ENCODE data around the gene ADAMTS13. TPM values are rescaled to one million over a fixed set of nuclear protein-coding genes. Genes with fewer than 3 reads are reported as not detected.
A peak's percentile ranks its signal among the peaks of the same experiment; 100 is the strongest.

ADAMTS13 gene
- total and polyA plus RNA-seq, 9 of the 15 experiments (the other 6 are each of a cell fraction or from before 2014, with no cell fraction given) = 0.03 to 0.20 (median 0.04) TPM; not detected in 4

DNA sequence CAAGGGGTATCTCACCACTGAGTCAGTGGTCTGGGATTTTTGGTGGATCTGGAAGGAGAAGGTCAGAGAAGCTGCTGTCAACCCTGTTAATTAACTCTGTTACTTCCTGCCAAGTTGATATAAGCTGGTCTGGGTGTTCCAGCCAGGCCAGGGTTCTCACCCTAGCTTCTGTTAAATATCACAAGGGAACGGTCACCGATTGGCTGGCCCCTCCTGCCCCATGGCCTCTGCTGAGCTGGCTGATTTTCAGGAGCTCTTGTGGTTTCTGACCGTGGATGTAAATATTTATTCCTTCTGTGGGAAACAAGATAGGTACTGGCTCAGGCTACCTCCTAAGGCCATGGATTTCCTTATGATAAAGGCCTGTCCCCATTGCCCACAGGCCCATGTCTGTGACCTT, 1.0 kb downstream of the ADAMTS13 start:
- WGBS (ENCODE audit: insufficient coverage, low coverage, missing lambda C conversion rate) = 5% methylated on average over 3 of the region's 3 CpGs
- no peak overlapping the region for H3K4me2 ChIP-seq (ENCODE audit: insufficient read depth, low read length)
- DNase-seq (ENCODE audit: extremely low read depth in 1 of 4, low spot score in 3 of 4) (no peak), FAIRE-seq (peak; percentile 71), ATAC-seq (no peak)
- no peaks in the 10 kb centered on the region for H3K9me3 ChIP-seq (replicated peaks; ENCODE audit: control insufficient read depth, insufficient read depth, low read depth, low read length)
- POLR2A ChIA-PET = interaction anchor here (0.8 kb wide), 1 partner anchor 14 kb away, joined by 4 read pairs; no protein-coding TSS in a partner anchor
- peaks cover 3% of the 10 kb centered on the region for H3K9me1 ChIP-seq (ENCODE audit: control insufficient read depth, insufficient read depth, low read length)
- TF ChIP-seq PML (IDR thresholded peaks at IDR 0.05; ENCODE audit: low read length) (no peak), EHMT2 (IDR thresholded peaks at IDR 0.05) (no peak), SIX5 (IDR thresholded peaks at IDR 0.05; ENCODE audit: borderline replicate concordance in 1 of 2, insufficient read depth in 1 of 2, low read depth in 1 of 2, low read length in 2 of 2) (no peak)
- no peaks in the 10 kb centered on the region for H3K36me3 ChIP-seq (ENCODE audit: control insufficient read depth, insufficient read depth, low read length)
- no peak overlapping the region for H3K27ac ChIP-seq (ENCODE audit: extremely low read depth, low read depth, low read length)
- no peak overlapping the region for H3K4me3 ChIP-seq
- intact Hi-C loops (cut with micrococcal nuclease) (no loop called here), in situ Hi-C loops (cut with MboI) (no loop called here)
- BruUV-seq (replicated peaks) = no TSS peak
- H3K4me1 ChIP-seq (replicated peaks in 1 of 2; ENCODE audit: control insufficient read depth in 2 of 2, insufficient read depth in 2 of 2, low read length in 2 of 2) = peaks cover 19 to 29% of the 10 kb centered on the region in 2 experiments; a peak in 4 of 5 replicates
- CTCF ChIA-PET (ENCODE audit: low intra/inter-chr PET ratio) = no interaction called here
- H4K20me1 ChIP-seq (replicated peaks; ENCODE audit: control insufficient read depth, insufficient read depth, low read length) = no peaks in the 10 kb centered on the region
- no peaks in the 10 kb centered on the region for H3K79me2 ChIP-seq (ENCODE audit: control insufficient read depth, insufficient read depth, low read length)
- H3K9ac ChIP-seq (ENCODE audit: insufficient read depth in 1 of 2, low read depth in 2 of 2, low read length in 2 of 2) = peak overlapping the region in 1 of 2 experiments; percentile 75; a peak in 2 of 4 replicates
- peaks cover 24 to 34% of the 10 kb centered on the region in 2 experiments for H3K27me3 ChIP-seq (ENCODE audit: control insufficient read depth in 2 of 2, insufficient read depth in 2 of 2, low read length in 2 of 2)
- H2AFZ ChIP-seq (ENCODE audit: low read depth, low read length) = no peak overlapping the region

DNA sequence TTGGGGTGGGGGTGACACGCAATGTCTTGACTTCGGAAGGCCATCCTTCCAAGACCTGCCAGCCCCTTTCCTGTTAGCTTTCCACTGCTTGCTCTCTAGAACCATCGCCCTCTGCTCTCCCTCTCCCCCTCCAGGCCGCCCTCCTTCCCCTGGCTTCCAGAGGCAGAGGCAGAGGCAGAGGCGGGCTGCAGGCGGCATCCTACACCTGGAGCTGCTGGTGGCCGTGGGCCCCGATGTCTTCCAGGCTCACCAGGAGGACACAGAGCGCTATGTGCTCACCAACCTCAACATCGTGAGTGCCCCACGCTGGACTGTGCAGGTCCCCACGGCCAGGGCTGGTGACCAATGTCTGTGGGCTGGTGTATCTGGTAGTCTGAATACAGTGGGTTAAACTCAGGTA, 2.0 kb downstream of the ADAMTS13 start:
- H3K9me3 ChIP-seq (replicated peaks; ENCODE audit: control insufficient read depth, insufficient read depth, low read depth, low read length) = no peaks in the 10 kb centered on the region
- no peaks in the 10 kb centered on the region for H3K36me3 ChIP-seq (ENCODE audit: control insufficient read depth, insufficient read depth, low read length)
- ChIA-PET CTCF (ENCODE audit: low intra/inter-chr PET ratio) (no interaction called here), POLR2A (no interaction called here)
- H3K4me3 ChIP-seq = no peak overlapping the region
- FAIRE-seq (no peak), ATAC-seq (no peak), DNase-seq (ENCODE audit: extremely low read depth in 1 of 4, low spot score in 3 of 4) (no peak)
- TF ChIP-seq, protein P1, sequence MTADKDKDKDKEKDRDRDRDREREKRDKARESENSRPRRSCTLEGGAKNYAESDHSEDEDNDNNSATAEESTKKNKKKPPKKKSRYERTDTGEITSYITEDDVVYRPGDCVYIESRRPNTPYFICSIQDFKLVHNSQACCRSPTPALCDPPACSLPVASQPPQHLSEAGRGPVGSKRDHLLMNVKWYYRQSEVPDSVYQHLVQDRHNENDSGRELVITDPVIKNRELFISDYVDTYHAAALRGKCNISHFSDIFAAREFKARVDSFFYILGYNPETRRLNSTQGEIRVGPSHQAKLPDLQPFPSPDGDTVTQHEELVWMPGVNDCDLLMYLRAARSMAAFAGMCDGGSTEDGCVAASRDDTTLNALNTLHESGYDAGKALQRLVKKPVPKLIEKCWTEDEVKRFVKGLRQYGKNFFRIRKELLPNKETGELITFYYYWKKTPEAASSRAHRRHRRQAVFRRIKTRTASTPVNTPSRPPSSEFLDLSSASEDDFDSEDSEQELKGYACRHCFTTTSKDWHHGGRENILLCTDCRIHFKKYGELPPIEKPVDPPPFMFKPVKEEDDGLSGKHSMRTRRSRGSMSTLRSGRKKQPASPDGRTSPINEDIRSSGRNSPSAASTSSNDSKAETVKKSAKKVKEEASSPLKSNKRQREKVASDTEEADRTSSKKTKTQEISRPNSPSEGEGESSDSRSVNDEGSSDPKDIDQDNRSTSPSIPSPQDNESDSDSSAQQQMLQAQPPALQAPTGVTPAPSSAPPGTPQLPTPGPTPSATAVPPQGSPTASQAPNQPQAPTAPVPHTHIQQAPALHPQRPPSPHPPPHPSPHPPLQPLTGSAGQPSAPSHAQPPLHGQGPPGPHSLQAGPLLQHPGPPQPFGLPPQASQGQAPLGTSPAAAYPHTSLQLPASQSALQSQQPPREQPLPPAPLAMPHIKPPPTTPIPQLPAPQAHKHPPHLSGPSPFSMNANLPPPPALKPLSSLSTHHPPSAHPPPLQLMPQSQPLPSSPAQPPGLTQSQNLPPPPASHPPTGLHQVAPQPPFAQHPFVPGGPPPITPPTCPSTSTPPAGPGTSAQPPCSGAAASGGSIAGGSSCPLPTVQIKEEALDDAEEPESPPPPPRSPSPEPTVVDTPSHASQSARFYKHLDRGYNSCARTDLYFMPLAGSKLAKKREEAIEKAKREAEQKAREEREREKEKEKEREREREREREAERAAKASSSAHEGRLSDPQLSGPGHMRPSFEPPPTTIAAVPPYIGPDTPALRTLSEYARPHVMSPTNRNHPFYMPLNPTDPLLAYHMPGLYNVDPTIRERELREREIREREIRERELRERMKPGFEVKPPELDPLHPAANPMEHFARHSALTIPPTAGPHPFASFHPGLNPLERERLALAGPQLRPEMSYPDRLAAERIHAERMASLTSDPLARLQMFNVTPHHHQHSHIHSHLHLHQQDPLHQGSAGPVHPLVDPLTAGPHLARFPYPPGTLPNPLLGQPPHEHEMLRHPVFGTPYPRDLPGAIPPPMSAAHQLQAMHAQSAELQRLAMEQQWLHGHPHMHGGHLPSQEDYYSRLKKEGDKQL (CRISPR knock-in tag; IDR thresholded peaks at IDR 0.05; ENCODE audit: borderline replicate concordance) = no peak
- TF ChIP-seq ZNF431 (CRISPR knock-in tag; IDR thresholded peaks at IDR 0.05) (no peak), HMG20A (CRISPR knock-in tag; conservative IDR thresholded peaks at IDR 0.05) (no peak), CREBBP (IDR thresholded peaks at IDR 0.05; ENCODE audit: low read depth, low read length) (no peak), NR2F6 (CRISPR knock-in tag; IDR thresholded peaks at IDR 0.05) (no peak)
- H3K27ac ChIP-seq (ENCODE audit: extremely low read depth, low read depth, low read length) = no peak overlapping the region
- in situ Hi-C loops (cut with MboI) = no loop called here
- intact Hi-C loops (cut with micrococcal nuclease) = no loop called here
- H3K9me1 ChIP-seq (ENCODE audit: control insufficient read depth, insufficient read depth, low read length) = peaks cover 3% of the 10 kb centered on the region
- H3K4me2 ChIP-seq (ENCODE audit: insufficient read depth, low read length) = no peak overlapping the region
- 37% methylated on average over 9 of the region's 12 CpGs for WGBS (ENCODE audit: insufficient coverage, low coverage, missing lambda C conversion rate)
- BruUV-seq (replicated peaks) = no TSS peak
- H3K79me2 ChIP-seq (ENCODE audit: control insufficient read depth, insufficient read depth, low read length) = no peaks in the 10 kb centered on the region
- H3K9ac ChIP-seq (ENCODE audit: insufficient read depth in 1 of 2, low read depth in 2 of 2, low read length in 2 of 2) = no peak overlapping the region; a peak in 1 of 4 replicates
- peaks cover 16 to 31% of the 10 kb centered on the region in 2 experiments; a peak in 4 of 5 replicates for H3K4me1 ChIP-seq (replicated peaks in 1 of 2; ENCODE audit: control insufficient read depth in 2 of 2, insufficient read depth in 2 of 2, low read length in 2 of 2)
- no peak overlapping the region for H2AFZ ChIP-seq (ENCODE audit: low read depth, low read length)
- H3K27me3 ChIP-seq (ENCODE audit: control insufficient read depth in 2 of 2, insufficient read depth in 2 of 2, low read length in 2 of 2) = peaks cover 24 to 34% of the 10 kb centered on the region in 2 experiments
- H4K20me1 ChIP-seq (replicated peaks; ENCODE audit: control insufficient read depth, insufficient read depth, low read length) = no peaks in the 10 kb centered on the region
